ENCODE data around the gene MYCBP. TPM values are rescaled to one million over a fixed set of nuclear protein-coding genes. Genes with fewer than 3 reads are reported as not detected.

Gene MYCBP
- total RNA-seq, 2 experiments from 2014 or later: 21.5 to 47.6 TPM

- H3K9me2 ChIP-seq (ENCODE audit: insufficient read depth, low read length): no peaks in the 10 kb centered on the region
- no peak overlapping the region for H2AFZ ChIP-seq (ENCODE audit: low read length)
- no peaks in the 10 kb centered on the region for H4K20me1 ChIP-seq (ENCODE audit: insufficient read depth, low read length)
- no TSS peak for BruUV-seq (replicated peaks)
- no peak for TF ChIP-seq EZH2phosphoT487 (IDR thresholded peaks at IDR 0.05; ENCODE audit: borderline replicate concordance, low read depth, low read length)
- no peak overlapping the region for H3K27ac ChIP-seq (ENCODE audit: low read depth, low read length, poor library complexity, severe bottlenecking)
- no peak overlapping the region for H3K4me3 ChIP-seq (ENCODE audit: low read depth, low read length, poor library complexity, severe bottlenecking)
- H3K4me1 ChIP-seq (ENCODE audit: insufficient read depth, low read length, poor library complexity, severe bottlenecking): no peaks in the 10 kb centered on the region
- intact Hi-C loops (cut with micrococcal nuclease; ENCODE audit: unreplicated experiment): no loop called here
- no peaks in the 10 kb centered on the region for H3K9me3 ChIP-seq (ENCODE audit: low read length)
- CTCF ChIA-PET (ENCODE audit: unreplicated experiment): no interaction called here
- no peak for DNase-seq (ENCODE audit: low spot score)
- H3K36me3 ChIP-seq (ENCODE audit: insufficient read depth, low read length): no peaks in the 10 kb centered on the region
- no peaks in the 10 kb centered on the region for H3K79me2 ChIP-seq (ENCODE audit: insufficient read depth, low read depth, low read length)
- no peak overlapping the region for H3K4me2 ChIP-seq (ENCODE audit: low read length)
- POLR2A ChIA-PET: no interaction called here
These were observed 58.6 kb downstream of the MYCBP start for GRCh38 chr1:38814444-38814983.

DNA sequence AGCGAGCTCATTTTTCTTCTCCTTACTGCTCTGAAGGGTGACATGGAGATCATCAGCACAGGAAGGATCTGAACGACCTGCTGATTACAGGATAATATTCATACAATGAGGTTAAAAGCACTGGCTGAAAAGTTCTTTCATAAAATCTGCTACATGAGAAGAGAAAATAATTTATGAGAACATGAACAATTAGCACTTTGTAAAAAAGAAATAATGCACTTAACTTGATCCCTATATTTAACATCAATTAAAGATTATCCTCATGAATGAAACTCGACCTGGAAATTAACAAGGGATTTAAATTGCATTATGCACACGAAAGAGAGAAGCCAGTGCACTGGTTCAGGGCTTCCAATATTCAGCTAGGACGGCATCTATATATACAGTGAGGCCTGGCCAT lies 60.2 kb downstream of the MYCBP start:
- intact Hi-C loops (cut with micrococcal nuclease; ENCODE audit: unreplicated experiment): no loop called here
- no TSS peak for BruUV-seq (replicated peaks)
- Histone ChIP-seq H4K20me1 (ENCODE audit: insufficient read depth, low read length) (no peaks in the 10 kb centered on the region), H3K79me2 (ENCODE audit: insufficient read depth, low read depth, low read length) (no peaks in the 10 kb centered on the region), H3K9me2 (ENCODE audit: insufficient read depth, low read length) (no peaks in the 10 kb centered on the region), H3K4me1 (ENCODE audit: insufficient read depth, low read length, poor library complexity, severe bottlenecking) (no peaks in the 10 kb centered on the region), H3K36me3 (ENCODE audit: insufficient read depth, low read length) (no peaks in the 10 kb centered on the region), H3K9me3 (ENCODE audit: low read length) (no peaks in the 10 kb centered on the region), H2AFZ (ENCODE audit: low read length) (no peak overlapping the region), H3K27ac (ENCODE audit: low read depth, low read length, poor library complexity, severe bottlenecking) (no peak overlapping the region), H3K4me3 (ENCODE audit: low read depth, low read length, poor library complexity, severe bottlenecking) (no peak overlapping the region), H3K4me2 (ENCODE audit: low read length) (no peak overlapping the region)
- TF ChIP-seq CTCF (conservative IDR thresholded peaks at IDR 0.05; ENCODE audit: low read length) (no peak), EZH2phosphoT487 (IDR thresholded peaks at IDR 0.05; ENCODE audit: borderline replicate concordance, low read depth, low read length) (no peak)
- no peak for DNase-seq (ENCODE audit: low spot score)
- CTCF ChIA-PET (ENCODE audit: unreplicated experiment): no interaction called here
- POLR2A ChIA-PET: no interaction called here

Small RNAs within 50 kb of the gene (small RNA-seq; reads per million reads assigned to genes)
- gene GJA9-MYCBP: not detected

Other genes with a start within 250 kb of the MYCBP start
- gene RRAGC, start 13.6 kb downstream of the MYCBP start, total RNA-seq (2014; rRNA removed; shearing (Covaris generic)): 4.8 and 5.0 TPM in 2 replicates
- gene RRAGC, start 13.6 kb downstream of the MYCBP start, total RNA-seq (2022): 19.1 and 19.6 TPM in 2 replicates
- not detected in 2 replicates for gene GJA9, start 8.2 kb upstream of the MYCBP start, total RNA-seq (2014; rRNA removed; shearing (Covaris generic))
- not detected in 2 replicates for gene GJA9, start 8.2 kb upstream of the MYCBP start, total RNA-seq (2022)
- not detected in 2 replicates for gene RHBDL2, start 68.5 kb upstream of the MYCBP start, total RNA-seq (2014; rRNA removed; shearing (Covaris generic))
- not detected in 2 replicates for gene RHBDL2, start 68.5 kb upstream of the MYCBP start, total RNA-seq (2022)
- 35.0 and 40.0 TPM in 2 replicates for gene AKIRIN1, start 117.9 kb upstream of the MYCBP start, total RNA-seq (2014; rRNA removed; shearing (Covaris generic))
- 47.0 and 50.4 TPM in 2 replicates for gene AKIRIN1, start 117.9 kb upstream of the MYCBP start, total RNA-seq (2022)
- gene NDUFS5, start 153.0 kb upstream of the MYCBP start, total RNA-seq (2014; rRNA removed; shearing (Covaris generic)): 255 and 373 TPM in 2 replicates
- 135 and 161 TPM in 2 replicates for gene NDUFS5, start 153.0 kb upstream of the MYCBP start, total RNA-seq (2022)

Data from OCI-LY7 (cell line).